ENCODE measurements around the gene RNF125.

Gene RNF125

GRCh38 chr18:32091724-32092421 lies 73.2 kb downstream of the RNF125 start, which contains the start of gene RNF138:
Gene RNF138 (plus strand): TSS chr18:32091874. CDS start chr18:32092777, 903 bp downstream.
- DNase-seq = peak; percentile 91

GRCh38 chr18:32092422-32093101 lies 73.9 kb downstream of the RNF125 start:
- DNase-seq = peak; percentile 98

- DNase-seq = peak; percentile 86
Measured at GRCh38 chr18:32093102-32093511, 74.5 kb downstream of the RNF125 start.

GRCh38 chr18:32093523-32093922 lies 74.9 kb downstream of the RNF125 start:
- DNase-seq = peak; percentile 86

GRCh38 chr18:32095192-32095899 lies 76.7 kb downstream of the RNF125 start:
- no peak for DNase-seq

- DNase-seq = no peak
Measured at GRCh38 chr18:32095900-32096229, 77.2 kb downstream of the RNF125 start.

GRCh38 chr18:32096946-32097345 lies 78.3 kb downstream of the RNF125 start:
- no peak for DNase-seq

- DNase-seq = no peak
Measured at GRCh38 chr18:32104516-32104915, 85.9 kb downstream of the RNF125 start.

GRCh38 chr18:32110005-32110404 lies 91.4 kb downstream of the RNF125 start:
- DNase-seq = no peak

GRCh38 chr18:32111706-32112105 lies 93.1 kb downstream of the RNF125 start:
- DNase-seq = no peak

GRCh38 chr18:32112826-32113225 lies 94.2 kb downstream of the RNF125 start:
- DNase-seq = no peak

- no peak for DNase-seq
Measured at GRCh38 chr18:32114293-32114942, 95.8 kb downstream of the RNF125 start.

GRCh38 chr18:32122039-32122438 lies 103.4 kb downstream of the RNF125 start:
- DNase-seq = no peak

All from OCI-M1 (cell line).